ENCODE results near the gene MYO5B. TPM values are rescaled to one million over a fixed set of nuclear protein-coding genes. Genes with fewer than 3 reads are reported as not detected.

Gene MYO5B
- total RNA-seq, 4 donors from 2014 or later = 53.1 to 74.8 (median 55.2) TPM

DNA sequence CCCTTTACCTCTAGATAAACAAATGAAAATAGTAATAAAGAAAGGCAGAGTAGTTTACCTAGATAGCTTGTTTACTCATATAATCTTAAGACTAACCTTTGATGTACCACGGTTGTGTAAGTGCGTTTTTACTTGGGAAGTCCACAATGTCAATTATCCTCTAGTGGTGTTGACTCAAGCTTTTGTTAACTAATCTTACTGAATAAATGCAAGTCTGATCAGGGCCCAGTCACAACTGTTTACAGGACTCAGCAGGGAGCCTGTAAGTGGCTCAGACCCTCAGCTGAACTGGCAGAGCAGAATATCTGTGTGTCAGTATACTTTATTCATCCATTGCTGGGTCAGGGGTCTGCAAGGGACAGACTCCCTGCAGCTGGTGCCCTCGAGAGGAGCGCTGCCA, 283.5 kb downstream of the MYO5B start:
- WGBS, 2 donors = 70 to 78% methylated on average over 4 of the region's 4 CpGs
- TF ChIP-seq POLR2A (IDR thresholded peaks at IDR 0.05) = no peak
- TF ChIP-seq, protein P1, sequence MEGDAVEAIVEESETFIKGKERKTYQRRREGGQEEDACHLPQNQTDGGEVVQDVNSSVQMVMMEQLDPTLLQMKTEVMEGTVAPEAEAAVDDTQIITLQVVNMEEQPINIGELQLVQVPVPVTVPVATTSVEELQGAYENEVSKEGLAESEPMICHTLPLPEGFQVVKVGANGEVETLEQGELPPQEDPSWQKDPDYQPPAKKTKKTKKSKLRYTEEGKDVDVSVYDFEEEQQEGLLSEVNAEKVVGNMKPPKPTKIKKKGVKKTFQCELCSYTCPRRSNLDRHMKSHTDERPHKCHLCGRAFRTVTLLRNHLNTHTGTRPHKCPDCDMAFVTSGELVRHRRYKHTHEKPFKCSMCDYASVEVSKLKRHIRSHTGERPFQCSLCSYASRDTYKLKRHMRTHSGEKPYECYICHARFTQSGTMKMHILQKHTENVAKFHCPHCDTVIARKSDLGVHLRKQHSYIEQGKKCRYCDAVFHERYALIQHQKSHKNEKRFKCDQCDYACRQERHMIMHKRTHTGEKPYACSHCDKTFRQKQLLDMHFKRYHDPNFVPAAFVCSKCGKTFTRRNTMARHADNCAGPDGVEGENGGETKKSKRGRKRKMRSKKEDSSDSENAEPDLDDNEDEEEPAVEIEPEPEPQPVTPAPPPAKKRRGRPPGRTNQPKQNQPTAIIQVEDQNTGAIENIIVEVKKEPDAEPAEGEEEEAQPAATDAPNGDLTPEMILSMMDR (IDR thresholded peaks at IDR 0.05) = no peak
- H3K4me3 ChIP-seq (ENCODE audit: low read depth, poor library complexity, severe bottlenecking) = no peak overlapping the region
- DNase-seq (ENCODE audit: low spot score in 2 of 2) = no peak
- intact Hi-C loops (cut with DNase I; ENCODE audit: low total_unique reads) = no loop called here

DNA sequence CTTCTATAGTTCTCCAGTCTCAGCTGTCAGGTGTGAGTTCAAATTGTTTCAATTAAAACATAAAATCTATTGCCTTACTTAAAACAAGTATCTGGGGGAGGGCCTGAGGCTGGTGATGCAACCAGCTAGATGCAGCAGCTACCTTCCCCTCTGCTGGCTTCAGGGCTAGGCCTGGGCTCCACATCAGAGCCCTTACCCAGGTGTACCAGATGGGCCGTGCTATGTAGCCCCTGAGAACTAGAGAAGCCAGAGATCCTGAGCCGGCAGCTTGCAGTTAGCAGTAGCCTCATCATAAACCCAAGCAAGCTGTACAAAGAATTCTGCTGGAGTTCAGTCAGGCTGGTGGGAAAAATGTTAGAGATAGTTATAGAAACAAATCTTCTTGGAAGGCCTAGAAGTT, 284.0 kb downstream of the MYO5B start:
- 86 to 91% methylated on average over 2 of the region's 2 CpGs for WGBS, 2 donors
- no peak for DNase-seq (ENCODE audit: low spot score in 2 of 2)
- no peak for TF ChIP-seq POLR2A (IDR thresholded peaks at IDR 0.05)
- TF ChIP-seq, protein P1 (IDR thresholded peaks at IDR 0.05) = no peak
- H3K4me3 ChIP-seq (ENCODE audit: low read depth, poor library complexity, severe bottlenecking) = no peak overlapping the region
- intact Hi-C loops (cut with DNase I; ENCODE audit: low total_unique reads) = no loop called here

DNA sequence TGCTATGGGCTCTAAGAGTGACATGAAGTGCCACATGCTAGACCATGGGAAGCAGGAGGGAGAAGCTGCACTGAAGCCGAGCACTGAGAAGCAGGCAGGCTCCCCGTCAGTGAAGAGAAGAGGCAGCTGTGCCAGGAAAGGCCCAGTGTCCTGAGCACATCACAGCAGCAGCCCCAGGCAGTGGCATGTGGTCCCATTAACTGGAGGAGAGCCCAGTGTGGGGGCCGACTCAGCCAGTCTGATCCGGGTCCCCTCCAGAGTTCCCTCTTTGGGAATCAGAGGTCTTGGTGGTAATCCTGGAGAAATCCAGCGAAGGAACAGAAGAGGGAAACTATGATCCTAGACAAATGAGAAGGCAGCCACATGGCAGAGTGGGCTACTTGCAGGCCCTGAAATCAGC, 284.9 kb downstream of the MYO5B start:
- intact Hi-C loops (cut with DNase I; ENCODE audit: low total_unique reads) = no loop called here
- DNase-seq (ENCODE audit: low spot score in 2 of 2) = no peak
- TF ChIP-seq, protein P1 (IDR thresholded peaks at IDR 0.05) = no peak
- TF ChIP-seq POLR2A (IDR thresholded peaks at IDR 0.05) = no peak
- H3K4me3 ChIP-seq (ENCODE audit: low read depth, poor library complexity, severe bottlenecking) = no peak overlapping the region
- 79 to 92% methylated on average over 5 of the region's 5 CpGs for WGBS, 2 donors

GRCh38 chr18:49907346-49907929, 287.5 kb downstream of the MYO5B start:
- intact Hi-C loops (cut with DNase I; ENCODE audit: low total_unique reads) = no loop called here
- WGBS, 2 donors = 59 to 70% methylated on average over 3 of the region's 3 CpGs
- no peak for DNase-seq (ENCODE audit: low spot score in 2 of 2)
- no peak overlapping the region for H3K4me3 ChIP-seq (ENCODE audit: low read depth, poor library complexity, severe bottlenecking)
- TF ChIP-seq POLR2A (IDR thresholded peaks at IDR 0.05) = no peak
- TF ChIP-seq, protein P1 (IDR thresholded peaks at IDR 0.05) = no peak

DNA sequence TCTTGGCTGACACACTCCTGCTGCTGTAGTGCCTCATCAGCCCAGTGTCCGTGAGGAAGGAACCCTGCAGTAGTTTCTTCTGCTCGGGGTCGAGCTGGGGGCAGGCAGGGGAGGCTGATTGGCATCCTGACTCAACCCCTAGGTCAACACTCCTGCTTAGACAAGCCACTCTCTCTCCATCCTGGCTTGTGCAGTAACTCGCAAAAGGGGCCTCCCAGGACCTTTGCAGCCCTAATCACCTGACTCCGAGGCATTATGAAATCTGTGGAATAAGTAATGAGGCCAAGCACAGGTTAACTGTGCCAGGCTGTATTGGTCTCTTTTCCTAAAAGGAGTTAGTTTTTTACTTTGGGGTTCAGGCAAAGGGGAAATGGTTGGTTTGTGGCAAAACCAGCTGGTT, 289.2 kb downstream of the MYO5B start:
- 49 to 66% methylated on average over 5 of the region's 5 CpGs for WGBS, 2 donors
- no peak for DNase-seq (ENCODE audit: low spot score in 2 of 2)
- TF ChIP-seq, protein P1 (IDR thresholded peaks at IDR 0.05) = no peak
- no peak for TF ChIP-seq POLR2A (IDR thresholded peaks at IDR 0.05)
- intact Hi-C loops (cut with DNase I; ENCODE audit: low total_unique reads) = no loop called here
- no peak overlapping the region for H3K4me3 ChIP-seq (ENCODE audit: low read depth, poor library complexity, severe bottlenecking)

All from lower leg skin (tissue), 4 donors.